ENCODE measurements around the gene MPV17.
A peak's percentile ranks its signal among the peaks of the same experiment; 100 is the strongest.

MPV17 gene

DNA sequence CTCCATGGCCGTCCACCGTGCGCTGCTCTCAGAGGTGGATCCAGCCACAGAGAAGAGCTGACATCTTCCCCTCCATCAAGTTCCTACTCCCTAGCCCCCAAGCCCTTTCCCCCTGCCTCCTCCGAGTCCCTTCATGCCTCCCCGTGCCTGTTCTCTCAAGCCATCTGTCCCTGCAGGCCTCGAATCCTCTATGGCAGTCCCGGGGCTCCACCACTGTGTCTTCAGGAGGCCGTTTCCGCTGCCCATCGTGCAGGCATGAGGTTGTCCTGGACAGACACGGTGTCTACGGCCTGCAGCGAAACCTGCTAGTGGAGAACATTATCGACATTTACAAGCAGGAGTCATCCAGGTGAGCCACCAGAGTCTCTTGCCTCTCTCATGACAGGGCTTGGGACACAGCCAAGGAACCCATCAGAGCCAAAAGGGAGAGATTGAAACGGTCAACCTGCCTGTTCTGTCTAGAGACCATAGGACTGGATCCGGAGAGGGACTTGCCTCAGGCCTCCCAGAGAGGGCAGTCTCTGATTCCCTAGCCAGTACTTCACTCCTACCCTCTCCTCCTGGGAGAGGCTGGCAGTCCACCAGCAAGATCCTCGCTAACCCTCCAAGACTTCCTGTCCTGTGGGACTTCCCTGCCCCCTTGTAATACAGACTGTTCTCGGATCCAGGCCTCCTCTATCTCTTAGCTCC lies 24.4 kb downstream of the MPV17 start:
- DNase-seq (ENCODE audit: insufficient read length, low spot score) (no peak), FAIRE-seq (no peak)
- no peak for TF ChIP-seq POLR2A (IDR thresholded peaks at IDR 0.05; ENCODE audit: low read depth, low read length)

DNA sequence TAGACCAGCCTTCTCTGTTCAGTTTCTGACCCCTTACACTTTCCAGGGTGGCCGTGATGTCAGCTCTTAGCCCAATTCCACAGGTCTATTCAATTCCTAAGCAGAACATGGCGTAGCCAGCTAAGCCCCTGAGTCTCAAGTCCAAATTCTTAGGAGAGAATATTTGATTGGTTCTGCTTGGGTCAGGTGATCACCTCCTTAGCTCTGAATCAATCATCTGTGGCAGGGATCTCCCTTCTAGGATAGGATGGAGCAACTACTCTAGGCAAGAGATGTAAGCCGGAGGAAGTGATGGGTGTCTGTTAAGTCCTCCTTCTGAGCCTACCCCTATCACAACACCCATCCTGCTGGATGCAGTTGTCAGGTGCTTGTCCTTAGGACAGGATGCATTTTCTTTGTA lies 25.7 kb downstream of the MPV17 start:
- DNase-seq (ENCODE audit: insufficient read length, low spot score) (no peak), FAIRE-seq (no peak)
- no peak for TF ChIP-seq POLR2A (IDR thresholded peaks at IDR 0.05; ENCODE audit: low read depth, low read length)

DNA sequence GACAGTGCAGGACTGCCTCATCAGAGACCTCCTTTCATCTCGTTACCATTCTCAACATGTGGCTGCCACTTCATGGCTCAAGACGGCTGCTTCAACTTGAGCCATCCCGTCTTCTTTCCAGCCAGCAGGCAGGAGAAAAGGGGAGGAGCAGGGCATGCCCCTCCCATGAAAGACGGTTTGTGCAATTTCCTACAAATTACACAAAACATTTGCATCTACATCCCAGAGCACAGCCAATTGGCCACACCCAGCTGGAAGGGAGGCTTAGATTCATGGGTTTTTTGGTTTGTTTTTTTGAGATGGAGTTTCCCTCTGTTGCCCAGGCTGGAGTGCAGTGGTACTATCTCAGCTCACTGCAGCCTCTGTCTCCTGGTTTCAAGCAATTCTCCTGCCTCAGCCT lies 26.4 kb downstream of the MPV17 start:
- DNase-seq (ENCODE audit: insufficient read length, low spot score) (no peak), FAIRE-seq (no peak)
- TF ChIP-seq POLR2A (IDR thresholded peaks at IDR 0.05; ENCODE audit: low read depth, low read length): no peak

DNA sequence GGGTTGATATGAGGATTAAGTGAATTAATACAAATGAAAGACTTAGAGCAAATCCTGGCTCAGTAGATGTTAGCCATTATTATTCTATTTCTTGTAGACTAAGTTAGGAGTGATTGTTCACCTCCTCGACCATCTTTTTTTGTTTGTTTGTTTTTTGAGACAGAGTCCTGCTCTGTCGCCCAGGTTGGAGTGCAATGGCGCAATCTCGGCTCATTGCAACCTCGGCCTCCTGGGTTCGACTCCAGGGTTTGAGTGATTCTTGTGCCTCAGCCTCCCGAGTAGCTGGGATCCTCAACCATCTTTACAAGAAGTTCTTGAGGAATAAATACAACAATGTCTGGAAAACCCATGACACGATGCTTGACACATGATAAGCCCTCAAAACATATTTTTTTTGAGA lies 28.0 kb downstream of the MPV17 start:
- DNase-seq (ENCODE audit: insufficient read length, low spot score) (no peak), FAIRE-seq (no peak)
- TF ChIP-seq POLR2A (IDR thresholded peaks at IDR 0.05; ENCODE audit: low read depth, low read length): no peak

DNA sequence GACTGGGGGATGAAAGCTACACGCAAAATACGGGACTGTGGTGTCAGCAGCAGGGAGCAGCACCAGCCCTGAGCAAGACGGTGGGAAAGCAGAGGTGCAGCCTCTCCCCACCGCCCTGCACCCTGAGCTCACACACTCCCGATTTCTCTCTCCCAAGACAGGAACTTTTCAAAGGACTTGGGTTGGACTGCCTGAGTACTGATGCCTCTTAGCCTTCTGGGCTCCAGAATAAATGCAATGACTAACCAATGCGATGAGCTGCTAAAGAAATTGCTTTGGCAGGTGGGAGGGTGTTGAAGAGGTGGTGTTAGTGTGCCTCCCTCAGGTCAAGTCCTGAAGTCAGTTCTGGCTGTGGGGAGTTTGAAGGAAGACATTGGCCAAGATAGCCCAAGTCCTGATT lies 31.0 kb downstream of the MPV17 start:
- DNase-seq (ENCODE audit: insufficient read length, low spot score) (no peak), FAIRE-seq (no peak)
- no peak for TF ChIP-seq POLR2A (IDR thresholded peaks at IDR 0.05; ENCODE audit: low read depth, low read length)

DNA sequence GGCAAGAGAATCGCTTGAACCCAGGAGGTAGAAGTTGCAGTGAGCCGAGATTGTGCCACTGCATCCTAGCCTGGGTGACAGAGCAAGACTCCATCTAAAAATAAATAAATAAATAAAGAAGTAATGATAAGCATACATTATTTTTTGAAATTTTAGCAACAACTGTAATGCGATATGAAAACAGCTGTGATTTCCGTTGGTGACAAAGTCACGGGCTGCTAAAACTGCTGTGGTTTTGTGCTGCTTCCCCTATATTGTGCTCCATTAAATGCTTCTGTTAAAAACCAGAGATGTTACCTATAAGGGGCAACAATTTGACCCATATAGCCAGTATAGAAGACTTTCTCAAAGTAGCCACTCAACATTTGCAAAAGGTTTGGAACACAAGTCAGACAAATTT lies 32.3 kb downstream of the MPV17 start:
- FAIRE-seq (no peak), DNase-seq (ENCODE audit: insufficient read length, low spot score) (no peak)
- TF ChIP-seq POLR2A (IDR thresholded peaks at IDR 0.05; ENCODE audit: low read depth, low read length): no peak

DNA sequence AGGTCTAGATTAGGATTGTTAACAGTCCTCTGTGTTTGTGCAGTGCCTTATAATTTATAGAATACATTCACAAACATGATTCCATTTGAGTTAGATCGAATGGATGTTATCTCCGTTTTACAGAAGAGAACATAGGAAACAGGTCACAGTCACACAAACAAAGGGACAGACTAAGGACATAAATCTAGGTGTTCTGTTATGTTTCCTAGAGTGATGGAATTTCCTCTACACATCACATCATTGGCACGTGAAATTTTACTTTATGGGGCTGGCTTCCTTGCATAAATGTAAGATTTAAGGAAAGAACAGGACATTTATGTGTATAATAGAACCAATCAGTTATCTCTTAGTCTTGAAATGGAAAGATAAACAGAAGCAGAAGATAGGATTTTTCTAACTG lies 34.3 kb downstream of the MPV17 start:
- TF ChIP-seq POLR2A (IDR thresholded peaks at IDR 0.05; ENCODE audit: low read depth, low read length): no peak
- DNase-seq (ENCODE audit: insufficient read length, low spot score) (no peak), FAIRE-seq (no peak)

DNA sequence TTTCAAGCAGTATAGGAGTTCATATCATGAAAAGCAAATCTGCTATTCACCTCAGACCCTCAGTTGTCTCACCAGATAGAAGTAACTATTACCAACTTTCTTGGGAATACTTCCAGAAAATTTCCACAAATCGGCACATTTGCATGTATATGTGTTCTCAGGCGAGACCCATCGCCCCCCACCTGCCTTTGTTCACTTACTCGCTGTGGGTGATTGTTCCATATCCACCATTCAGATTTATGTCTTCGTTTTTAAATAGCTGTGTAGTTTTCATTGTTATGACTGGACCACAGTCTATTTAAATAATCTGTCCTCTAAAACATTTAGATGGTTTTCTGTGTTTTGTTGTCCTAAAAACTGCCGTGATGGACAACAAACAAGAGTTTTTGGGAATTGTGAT lies 37.4 kb downstream of the MPV17 start:
- DNase-seq (ENCODE audit: insufficient read length, low spot score): no peak
- no peak for TF ChIP-seq POLR2A (IDR thresholded peaks at IDR 0.05; ENCODE audit: low read depth, low read length)
- FAIRE-seq: no peak

DNA sequence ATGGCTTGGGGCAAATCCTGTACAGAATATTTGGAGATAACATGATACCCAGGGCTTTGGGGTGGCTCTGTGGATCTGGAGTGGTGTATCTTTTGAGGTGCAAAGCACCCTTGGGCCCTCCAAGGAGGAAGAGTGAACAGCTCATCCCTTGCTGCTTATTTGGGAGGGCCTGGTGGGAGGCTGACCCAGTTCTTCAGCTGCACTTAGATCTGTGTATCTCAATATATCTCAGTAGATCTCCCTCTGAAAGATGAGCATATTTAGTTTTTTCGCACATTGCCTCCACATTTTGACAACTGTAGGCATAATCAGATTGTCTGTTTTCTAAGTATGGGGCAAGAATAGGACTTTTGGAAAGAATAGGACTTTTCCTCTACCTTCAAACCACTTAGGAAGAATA lies 37.9 kb downstream of the MPV17 start:
- no peak for TF ChIP-seq POLR2A (IDR thresholded peaks at IDR 0.05; ENCODE audit: low read depth, low read length)
- DNase-seq (ENCODE audit: insufficient read length, low spot score): no peak
- FAIRE-seq: no peak

DNA sequence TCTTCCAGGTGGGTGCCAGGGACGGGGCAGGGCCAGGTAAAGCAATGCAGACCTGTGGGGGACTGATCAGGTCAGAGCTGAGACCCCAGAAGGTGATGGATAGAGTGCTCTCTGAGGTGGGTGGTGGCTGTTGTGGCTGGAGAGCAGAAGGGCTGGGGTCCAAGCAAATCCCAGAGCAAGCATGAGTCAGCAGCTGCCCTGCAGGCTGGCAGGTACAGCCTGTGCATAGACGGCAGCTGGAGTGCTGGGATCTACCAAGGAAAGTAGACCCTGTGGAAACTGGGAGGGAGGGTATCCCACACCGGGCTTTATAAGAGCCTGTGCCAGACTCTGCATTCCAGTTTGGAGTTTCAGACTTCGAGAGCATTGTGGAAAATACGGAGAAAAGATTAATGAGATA lies 40.0 kb downstream of the MPV17 start:
- no peak for DNase-seq (ENCODE audit: insufficient read length, low spot score)
- no peak for TF ChIP-seq POLR2A (IDR thresholded peaks at IDR 0.05; ENCODE audit: low read depth, low read length)
- FAIRE-seq: no peak

DNA sequence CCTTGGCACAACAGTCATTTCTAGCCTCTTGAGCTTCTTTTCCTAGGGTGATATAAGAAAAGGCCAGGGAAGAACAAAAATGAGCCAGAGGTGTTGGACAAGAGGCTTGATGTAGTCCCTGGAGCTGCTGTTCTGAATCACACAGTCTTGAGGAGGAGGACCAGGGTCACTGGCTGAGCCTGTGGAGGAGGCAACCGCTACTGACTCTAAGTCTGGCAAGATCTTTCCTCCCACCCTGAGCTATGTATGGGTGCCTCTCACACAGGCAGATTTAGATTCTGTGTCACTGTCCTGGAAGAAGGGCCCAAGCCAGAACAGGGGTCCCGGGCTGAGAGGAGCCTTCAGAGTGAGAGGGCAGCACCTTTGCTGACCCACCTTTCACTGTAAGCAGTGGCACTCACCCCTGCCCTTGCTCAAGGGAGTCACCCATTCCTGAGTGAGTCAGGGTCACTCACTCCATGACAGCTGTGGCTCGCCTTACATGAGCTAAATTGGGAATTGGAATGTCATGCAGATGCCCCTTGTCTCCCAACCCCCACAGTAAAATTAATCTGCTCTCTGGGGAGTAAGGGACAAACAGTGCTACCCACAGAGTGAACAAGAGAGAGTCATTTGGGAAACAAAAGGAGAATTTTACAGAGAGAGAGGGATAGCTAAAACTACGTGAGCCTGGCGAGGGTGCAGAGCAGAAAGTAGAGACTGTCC lies 40.9 kb downstream of the MPV17 start, which contains the start of gene TRIM54:
TRIM54 (plus strand) TSS at position 575 of the 705 bp plus-strand sequence. CDS start 303 bp downstream, outside the sequence.
- FAIRE-seq (no peak), DNase-seq (ENCODE audit: insufficient read length, low spot score) (no peak)
- no peak for TF ChIP-seq POLR2A (IDR thresholded peaks at IDR 0.05; ENCODE audit: low read depth, low read length)

DNA sequence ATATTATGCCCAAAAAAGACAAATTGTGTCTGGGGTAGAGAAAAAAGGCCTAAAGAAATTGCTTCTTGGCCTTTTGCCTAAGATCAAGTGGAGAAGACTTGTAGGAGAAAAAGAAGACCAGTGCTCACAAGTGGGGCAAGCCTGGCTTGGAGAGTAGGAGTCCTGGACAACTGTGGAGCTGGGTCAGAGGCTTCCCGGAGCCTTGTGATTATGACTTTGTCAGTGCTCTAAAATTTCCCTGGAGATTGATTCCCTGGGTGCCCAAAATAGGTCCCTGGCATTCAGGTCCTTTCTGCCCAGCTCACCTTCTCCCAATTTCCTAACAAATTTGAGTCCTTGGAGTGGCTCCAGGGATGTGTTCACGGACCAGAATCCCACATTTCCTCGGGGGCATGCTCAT lies 41.5 kb downstream of the MPV17 start:
- no peak for TF ChIP-seq POLR2A (IDR thresholded peaks at IDR 0.05; ENCODE audit: low read depth, low read length)
- FAIRE-seq (no peak), DNase-seq (ENCODE audit: insufficient read length, low spot score) (no peak)

DNA sequence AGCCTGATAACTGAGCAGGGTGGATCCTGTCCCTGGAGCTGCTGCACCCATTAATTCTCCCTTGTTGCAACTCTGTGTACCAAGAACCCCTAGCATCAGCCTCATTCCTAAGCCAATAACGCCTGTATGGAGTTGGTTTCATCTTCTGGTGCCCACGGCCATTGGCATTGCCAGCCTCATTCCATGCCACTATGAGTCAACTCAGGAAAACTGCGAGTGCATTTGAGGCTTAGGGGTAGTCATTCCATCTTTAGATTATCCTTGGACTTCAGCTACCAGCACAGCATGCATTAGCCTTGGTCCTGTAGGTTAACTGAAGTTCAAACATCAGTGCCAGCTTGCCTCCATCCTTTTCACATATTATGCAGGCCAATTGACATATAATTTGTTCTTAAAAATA lies 42.1 kb downstream of the MPV17 start:
- DNase-seq (ENCODE audit: insufficient read length, low spot score) (no peak), FAIRE-seq (peak; percentile 15)
- no peak for TF ChIP-seq POLR2A (IDR thresholded peaks at IDR 0.05; ENCODE audit: low read depth, low read length)

DNA sequence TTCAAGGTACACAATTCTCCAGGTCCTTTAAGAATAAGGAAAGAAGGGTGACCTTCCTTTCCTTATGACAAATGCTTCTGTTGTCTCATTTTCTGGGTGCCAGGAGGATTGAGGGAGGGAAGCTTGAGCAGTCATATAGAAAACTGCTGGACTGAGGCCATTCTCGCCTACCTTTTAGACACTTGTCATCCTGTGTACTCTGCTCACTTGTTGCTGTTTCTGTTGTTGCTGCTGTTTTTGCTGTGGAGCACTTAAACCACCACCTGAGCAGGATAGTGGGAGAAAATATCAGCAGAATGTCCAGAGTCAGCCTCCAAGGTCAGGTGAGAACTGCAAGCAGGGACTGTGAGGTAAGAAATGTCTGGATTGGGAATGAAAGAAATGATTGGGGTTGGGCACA lies 44.9 kb downstream of the MPV17 start:
- DNase-seq (ENCODE audit: insufficient read length, low spot score) (no peak), FAIRE-seq (no peak)
- TF ChIP-seq POLR2A (IDR thresholded peaks at IDR 0.05; ENCODE audit: low read depth, low read length): no peak

Data from H54 (cell line).